ENCODE data around the gene MFN2.
"Not testable (repeated sequence)": the region's sequence is repeated elsewhere in the genome, so short reads cannot be mapped to it uniquely, and the experiment has no call there.

MFN2 gene

DNA sequence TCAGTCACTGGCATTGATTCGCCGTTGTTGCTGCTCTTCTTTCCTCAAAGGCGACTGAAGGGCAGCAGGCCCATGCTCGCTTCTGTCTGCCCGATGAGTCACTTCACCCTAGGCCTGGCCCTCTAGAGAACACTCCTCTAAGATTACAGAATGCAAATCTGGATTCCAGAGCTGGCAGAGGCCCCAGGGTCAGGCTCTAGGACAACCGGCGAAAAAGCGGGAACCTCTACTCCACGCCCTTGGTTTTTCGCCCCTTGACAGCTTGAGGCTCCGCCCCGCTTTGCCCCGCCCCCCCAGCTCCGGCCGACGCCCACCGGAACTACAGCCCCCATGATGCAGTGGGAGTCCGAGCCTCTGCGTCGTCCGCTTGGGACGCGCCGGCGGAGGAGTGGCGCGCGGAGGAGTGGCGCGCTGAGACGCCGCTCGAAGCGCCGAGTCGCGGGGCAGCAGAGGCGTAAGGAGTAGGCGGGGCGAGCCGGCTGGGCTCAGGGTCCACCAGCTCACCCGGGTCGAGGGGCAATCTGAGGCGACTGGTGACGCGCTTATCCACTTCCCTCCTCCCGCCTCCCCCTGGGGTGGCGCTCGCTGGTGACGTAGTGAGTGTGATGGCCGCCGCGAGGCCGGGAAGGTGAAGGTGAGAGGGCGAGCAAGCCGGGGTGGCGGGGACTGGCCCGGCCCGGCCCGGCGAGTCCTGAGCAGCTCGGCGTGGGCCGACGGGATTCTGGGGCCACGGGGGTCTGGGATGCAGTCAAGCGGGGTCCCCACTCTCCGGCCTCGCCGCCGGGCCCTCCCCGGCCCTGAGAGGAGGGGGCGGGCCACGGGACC, at the start of gene MFN2:
TSS of gene MFN2 (plus strand) at position 594 of the 825 bp plus-strand sequence. CDS start 8,725 bp downstream, outside the sequence.
- peak within 1 kb of the TSS; percentile 90 for H3K4me3 ChIP-seq (ENCODE audit: low read depth, low read length)

- H3K4me3 ChIP-seq (ENCODE audit: low read depth, low read length): no peak overlapping the region
Observed at GRCh38 chr1:11930571-11931445, 49.4 kb upstream of the MFN2 start.

- no peak overlapping the region for H3K4me3 ChIP-seq (ENCODE audit: low read depth, low read length)
Observed at GRCh38 chr1:11931845-11932244, 48.4 kb upstream of the MFN2 start.

DNA sequence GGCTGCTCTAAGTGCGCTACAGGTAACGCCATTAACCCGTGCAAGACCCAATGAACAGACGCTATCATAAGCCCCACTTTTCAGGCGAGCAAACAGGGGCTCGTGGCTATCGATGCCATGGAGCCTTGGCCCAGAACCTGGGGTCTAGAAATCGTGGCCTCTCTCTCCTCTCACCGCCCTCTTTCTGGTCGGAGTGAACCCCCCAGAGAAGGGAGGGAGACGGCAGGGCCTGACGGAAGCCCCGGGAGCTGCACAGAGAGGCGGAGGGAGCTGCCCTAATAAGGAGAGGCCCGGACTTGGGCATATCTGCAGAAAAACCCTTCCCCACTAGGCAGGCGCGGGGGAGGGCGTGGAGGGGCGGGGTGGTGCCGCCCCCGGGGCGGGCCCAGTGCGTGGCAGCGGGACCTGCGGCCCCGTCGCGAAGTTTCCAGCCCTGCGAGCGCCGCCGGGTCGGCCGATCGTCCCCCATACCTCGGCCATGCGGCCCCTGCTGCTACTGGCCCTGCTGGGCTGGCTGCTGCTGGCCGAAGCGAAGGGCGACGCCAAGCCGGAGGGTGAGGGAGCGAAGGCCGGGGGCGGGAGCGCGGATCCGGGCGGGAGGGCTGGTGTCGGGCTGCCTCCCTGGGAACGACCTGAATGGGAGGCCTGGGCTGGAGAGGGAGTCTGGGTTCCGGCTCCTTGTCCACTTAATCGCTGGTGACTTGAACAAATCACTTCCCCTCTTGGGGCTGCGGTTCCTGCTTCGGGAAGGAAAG, 45.8 kb upstream of the MFN2 start, which contains the start of gene PLOD1:
TSS of gene PLOD1 (plus strand) at position 416 of the 755 bp plus-strand sequence. CDS start at position 479, 63 bp downstream.
- H3K4me3 ChIP-seq (ENCODE audit: low read depth, low read length): peak within 1 kb of the TSS; percentile 54

GRCh38 chr1:11935057-11935412, 45.2 kb upstream of the MFN2 start:
- H3K4me3 ChIP-seq (ENCODE audit: low read depth, low read length): peak overlapping the region; percentile 54

- H3K4me3 ChIP-seq (ENCODE audit: low read depth, low read length): not testable (repeated sequence)
Observed at GRCh38 chr1:11935733-11936132, 44.5 kb upstream of the MFN2 start.

DNA sequence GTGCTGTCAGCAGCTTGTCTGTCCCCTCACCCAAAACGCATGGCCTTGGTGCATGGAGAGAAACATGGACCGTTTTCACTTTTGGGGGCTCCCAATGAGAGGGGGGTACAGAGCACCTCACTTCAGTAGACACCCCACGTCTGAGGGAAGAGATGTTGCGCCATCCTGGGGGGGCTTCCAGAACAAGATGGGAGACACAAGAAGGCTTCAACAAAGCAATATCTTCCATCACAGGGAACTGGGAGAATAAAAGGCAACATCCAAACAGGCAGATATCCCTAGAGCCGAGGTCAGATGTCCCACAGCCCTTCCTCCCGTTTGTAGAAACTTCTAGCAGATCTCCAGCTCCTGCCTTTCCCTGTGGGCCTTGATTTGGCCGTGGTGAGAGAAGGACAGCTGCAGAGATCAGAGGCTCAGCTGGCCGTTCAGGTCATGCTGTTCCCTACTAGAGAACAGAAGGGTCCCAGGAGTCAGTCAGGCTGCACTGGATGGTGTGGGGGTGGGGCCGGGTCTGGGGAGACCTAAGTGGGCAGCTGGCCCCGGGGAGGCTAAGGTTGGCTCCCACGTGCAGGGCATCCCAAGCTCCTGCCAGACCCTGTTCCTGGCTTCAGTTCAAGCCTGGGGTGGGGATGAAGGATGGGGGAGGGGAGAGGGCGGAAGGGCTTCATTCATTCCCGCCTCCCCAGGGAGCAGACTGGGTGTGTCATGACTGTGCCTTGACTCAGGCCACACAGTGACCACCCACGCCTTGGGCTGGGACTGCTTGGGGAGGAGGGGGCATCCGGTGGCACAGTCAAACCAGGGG, 41.3 kb upstream of the MFN2 start:
- H3K4me3 ChIP-seq (ENCODE audit: low read depth, low read length): no peak overlapping the region

DNA sequence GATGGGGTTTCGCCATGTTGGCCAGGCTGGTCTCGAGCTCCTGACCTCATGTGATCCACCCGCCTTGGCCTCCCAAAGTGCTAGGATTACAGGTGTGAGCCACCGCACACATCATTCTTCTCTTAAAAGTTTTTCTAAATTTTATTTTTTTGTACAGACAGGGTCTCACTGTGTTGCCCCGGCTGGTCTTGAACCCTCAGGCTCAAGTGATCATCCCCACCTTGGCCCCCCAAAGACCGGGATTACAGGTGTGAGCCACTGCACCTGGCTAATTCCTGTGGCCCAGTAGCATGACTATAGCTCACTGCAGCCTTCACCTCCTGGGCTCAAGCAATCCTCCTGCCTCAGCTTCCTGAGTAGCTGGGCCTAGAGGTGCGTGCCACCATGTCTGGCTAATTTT, 40.5 kb upstream of the MFN2 start:
- H3K4me3 ChIP-seq (ENCODE audit: low read depth, low read length): not testable (repeated sequence)

- H3K4me3 ChIP-seq (ENCODE audit: low read depth, low read length): no peak overlapping the region
Observed at GRCh38 chr1:11940260-11940921, 39.9 kb upstream of the MFN2 start.

DNA sequence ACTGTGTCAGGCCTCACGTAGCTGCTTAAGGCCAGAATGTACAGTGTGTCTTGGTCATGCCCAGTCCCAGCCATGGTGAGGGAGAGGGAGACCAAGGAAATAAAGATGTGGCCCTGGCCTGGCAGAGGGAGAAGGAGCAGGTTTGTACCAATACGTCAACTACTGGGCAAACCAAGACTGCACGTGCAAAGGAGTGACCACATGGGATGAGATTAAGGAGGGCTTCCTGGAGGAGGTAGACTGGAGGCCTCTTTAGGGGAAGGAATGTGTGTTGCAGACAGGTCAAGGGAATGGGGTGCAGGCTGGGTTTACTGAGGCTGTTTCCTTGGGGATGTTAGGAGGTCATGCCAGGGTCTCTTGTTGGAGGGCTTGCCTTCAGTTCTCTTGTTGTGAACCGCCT, 38.0 kb upstream of the MFN2 start:
- H3K4me3 ChIP-seq (ENCODE audit: low read depth, low read length): no peak overlapping the region

GRCh38 chr1:11943619-11944018, 36.6 kb upstream of the MFN2 start:
- H3K4me3 ChIP-seq (ENCODE audit: low read depth, low read length): no peak overlapping the region

DNA sequence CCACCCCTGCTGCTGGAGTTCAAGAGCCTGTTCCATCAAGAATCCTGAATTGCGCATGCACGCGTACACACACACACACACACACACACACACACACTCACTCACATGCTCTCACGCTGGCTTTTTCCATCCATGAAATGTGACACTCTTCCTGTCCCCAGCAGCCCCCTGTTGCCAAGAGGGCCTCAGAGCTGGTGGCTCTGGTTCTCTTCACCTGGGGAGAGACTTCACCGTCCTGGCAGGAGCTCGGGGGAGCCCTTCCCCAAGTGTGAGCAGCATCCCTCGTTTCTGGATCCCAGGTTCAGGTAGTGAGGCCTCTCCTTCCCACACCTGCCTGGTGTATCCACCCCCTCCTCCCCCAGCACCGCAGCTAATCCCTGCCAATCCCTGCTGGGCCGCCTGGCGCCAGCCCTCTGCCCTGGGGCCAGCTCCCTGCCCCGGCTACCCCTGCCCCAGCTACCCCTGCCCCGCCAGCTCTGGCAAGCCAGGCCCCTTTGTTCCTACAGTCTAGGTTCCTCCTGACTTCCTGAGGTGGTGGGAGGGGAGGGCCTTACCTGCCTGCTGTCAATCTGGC, 35.8 kb upstream of the MFN2 start:
- H3K4me3 ChIP-seq (ENCODE audit: low read depth, low read length): no peak overlapping the region

- H3K4me3 ChIP-seq (ENCODE audit: low read depth, low read length): no peak overlapping the region
Observed at GRCh38 chr1:11946647-11947046, 33.6 kb upstream of the MFN2 start.

- H3K4me3 ChIP-seq (ENCODE audit: low read depth, low read length): no peak overlapping the region
Observed at GRCh38 chr1:11948822-11949458, 31.3 kb upstream of the MFN2 start.

DNA sequence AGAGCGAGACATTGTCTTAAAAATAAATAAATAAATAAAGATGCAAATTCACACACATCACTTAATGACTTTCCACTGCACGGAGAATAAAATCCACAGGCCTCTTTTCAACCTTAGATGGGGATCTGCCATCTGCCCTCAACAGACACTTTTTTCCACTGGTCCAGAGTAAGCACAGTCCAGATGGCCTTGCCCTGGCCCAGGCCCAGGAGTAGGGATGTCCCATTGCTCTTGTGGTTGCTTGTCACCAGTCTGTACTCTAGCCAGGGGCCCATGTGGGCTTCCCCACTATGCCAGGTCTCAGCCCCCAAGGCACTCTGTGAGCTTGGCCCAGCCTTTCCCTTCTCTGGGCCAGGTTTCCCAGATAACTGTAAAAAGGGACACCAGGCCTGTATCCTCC, 28.3 kb upstream of the MFN2 start:
- no peak overlapping the region for H3K4me3 ChIP-seq (ENCODE audit: low read depth, low read length)

- no peak overlapping the region for H3K4me3 ChIP-seq (ENCODE audit: low read depth, low read length)
Observed at GRCh38 chr1:11952455-11953109, 27.7 kb upstream of the MFN2 start.

DNA sequence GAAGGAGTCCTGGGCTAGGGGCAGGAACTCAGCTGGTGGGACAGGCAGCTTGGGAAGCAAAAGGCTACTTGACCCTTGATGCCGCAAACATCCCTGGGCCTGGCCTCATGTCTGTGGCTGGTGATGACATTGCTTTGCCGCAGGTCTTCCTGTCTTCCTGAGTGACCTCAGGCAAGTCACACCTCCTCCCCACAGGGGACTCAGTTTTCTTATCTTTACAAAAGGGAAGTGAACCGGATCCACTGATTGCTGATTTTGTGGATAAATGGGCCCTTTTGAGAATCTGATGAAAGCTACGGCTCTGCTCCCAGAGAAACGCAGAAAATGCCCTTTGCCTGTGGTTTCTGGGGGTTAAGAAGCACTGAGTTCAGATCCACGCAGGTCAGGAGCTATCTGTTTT, 25.0 kb upstream of the MFN2 start:
- no peak overlapping the region for H3K4me3 ChIP-seq (ENCODE audit: low read depth, low read length)

DNA sequence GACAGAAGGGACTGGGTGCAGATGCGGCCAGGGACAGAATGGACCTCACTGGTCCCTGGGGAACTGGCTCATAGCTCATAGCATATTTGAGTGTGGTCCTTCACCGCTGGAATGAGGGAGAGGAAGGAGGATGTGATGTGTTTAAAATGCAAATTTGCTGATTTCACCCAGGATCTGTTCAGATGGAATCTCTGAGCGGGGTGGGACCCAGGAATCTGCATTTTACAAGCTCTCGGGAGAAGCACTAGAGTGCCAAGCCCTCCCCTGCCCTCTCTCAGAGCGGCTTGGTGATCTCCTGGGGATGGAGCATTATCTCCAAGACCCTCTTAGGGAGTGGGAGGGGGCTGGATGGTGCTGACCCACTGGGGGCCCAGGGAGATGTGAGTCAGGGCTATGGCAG, 22.8 kb upstream of the MFN2 start:
- H3K4me3 ChIP-seq (ENCODE audit: low read depth, low read length): no peak overlapping the region

DNA sequence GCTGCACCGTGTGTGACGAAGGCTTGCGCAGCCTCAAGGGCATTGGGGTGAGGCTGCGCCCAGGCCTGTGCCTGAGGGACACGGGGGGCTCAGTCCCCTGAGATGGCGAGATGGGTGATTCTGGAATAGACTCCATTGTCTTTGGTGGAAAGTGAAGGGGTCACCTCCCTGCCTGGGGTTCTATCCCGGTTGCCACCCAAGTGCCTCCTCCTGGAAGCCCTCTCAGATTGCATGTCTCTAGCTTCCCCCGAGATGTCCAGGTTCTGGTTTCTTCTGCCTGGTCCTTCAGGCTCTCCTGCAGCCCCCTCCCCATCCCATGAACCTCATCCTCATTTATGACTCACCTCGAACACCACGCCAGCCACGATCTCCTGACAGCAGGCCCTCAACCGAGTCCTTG, 22.3 kb upstream of the MFN2 start:
- no peak overlapping the region for H3K4me3 ChIP-seq (ENCODE audit: low read depth, low read length)

All from iPS-11a (cell line).